Measurements from ENCODE around the gene ANTXR1. TPM values are rescaled to one million over a fixed set of nuclear protein-coding genes. Genes with fewer than 3 reads are reported as not detected.

Gene ANTXR1
- total and polyA plus RNA-seq, 5 donors = 13.8 to 49.4 (median 36.7) TPM

DNA sequence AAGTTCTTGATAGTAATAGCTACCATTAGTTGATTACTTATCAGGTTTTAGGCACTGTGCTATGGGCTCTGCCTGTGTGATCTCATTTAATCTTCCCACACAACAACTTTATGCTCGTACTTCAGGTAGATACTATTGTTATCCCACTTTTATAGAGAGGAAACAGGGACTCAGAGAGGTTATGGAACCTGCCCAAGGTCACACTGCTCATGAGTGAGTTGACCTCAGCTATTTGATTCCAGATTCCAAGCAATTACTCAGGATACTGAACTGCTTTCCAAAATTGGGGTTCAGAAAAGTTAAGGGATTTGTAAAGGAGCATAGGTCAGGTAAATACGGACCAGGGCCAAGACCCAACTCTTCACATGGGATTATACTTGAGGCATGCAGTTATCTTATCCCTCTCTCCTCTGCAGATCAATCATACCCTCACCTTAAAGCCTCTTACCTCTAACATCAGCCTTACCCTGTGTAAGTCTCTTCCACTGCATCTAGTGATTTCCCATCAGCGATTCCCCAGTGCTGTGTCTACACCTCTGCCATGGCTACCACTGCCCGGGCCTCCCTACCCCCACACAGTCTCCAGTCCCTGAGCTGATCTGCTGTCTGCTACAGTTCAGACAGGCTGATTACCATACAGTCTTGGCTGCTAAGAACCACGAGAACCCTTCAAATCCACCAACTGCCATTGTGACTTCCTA is 74.4 kb downstream of the ANTXR1 start:
- intact Hi-C loops (cut with DNase I) = no loop called here
- no peaks in the 10 kb centered on the region for H3K27me3 ChIP-seq (ENCODE audit: control insufficient read depth, insufficient read depth)
- peaks cover 3% of the 10 kb centered on the region for H3K4me1 ChIP-seq (ENCODE audit: control insufficient read depth, insufficient read depth, low read length)
- no peak overlapping the region for H3K4me3 ChIP-seq (ENCODE audit: low read length)
- ATAC-seq (peak; percentile 47 to 54), DNase-seq (no peak)
- WGBS = 68% methylated on average over 5 of the region's 5 CpGs
- H3K27ac ChIP-seq (ENCODE audit: low read length) = no peak overlapping the region
- no peaks in the 10 kb centered on the region for H3K9me3 ChIP-seq (ENCODE audit: control insufficient read depth, low read length)

GRCh38 chr2:69087912-69088240 is 74.9 kb downstream of the ANTXR1 start:
- intact Hi-C loops (cut with DNase I) = no loop called here
- H3K4me1 ChIP-seq (ENCODE audit: control insufficient read depth, insufficient read depth, low read length) = peaks cover 3% of the 10 kb centered on the region
- no peaks in the 10 kb centered on the region for H3K27me3 ChIP-seq (ENCODE audit: control insufficient read depth, insufficient read depth)
- H3K27ac ChIP-seq (ENCODE audit: low read length) = no peak overlapping the region
- no peak overlapping the region for H3K4me3 ChIP-seq (ENCODE audit: low read length)
- no peaks in the 10 kb centered on the region for H3K9me3 ChIP-seq (ENCODE audit: control insufficient read depth, low read length)
- 43% methylated on average over 1 of the region's 1 CpG for WGBS
- no peak for DNase-seq
- peak; percentile 53 to 61 for ATAC-seq

DNA sequence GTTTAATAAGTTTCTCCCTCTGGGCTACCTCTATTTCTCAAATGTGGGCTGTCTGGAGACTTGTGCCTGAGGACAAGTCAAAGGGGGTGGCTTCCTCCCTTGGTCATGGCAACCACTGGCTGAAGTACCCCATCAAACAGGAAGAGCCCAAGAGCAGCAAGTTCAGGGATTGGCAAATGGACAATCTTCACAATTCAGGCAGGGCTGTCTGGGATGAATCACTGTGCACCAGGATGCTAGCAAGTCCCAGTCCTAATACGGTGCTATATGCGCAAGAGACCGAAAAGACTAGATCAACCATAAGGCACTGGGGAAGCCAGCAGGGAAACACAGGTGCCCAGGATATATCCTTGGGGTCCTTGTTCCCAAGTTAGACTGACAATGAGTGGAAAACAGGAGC is 75.5 kb downstream of the ANTXR1 start:
- 89% methylated on average over 3 of the region's 3 CpGs for WGBS
- peak in 1 of 3 donors; percentile 5 for DNase-seq

DNA sequence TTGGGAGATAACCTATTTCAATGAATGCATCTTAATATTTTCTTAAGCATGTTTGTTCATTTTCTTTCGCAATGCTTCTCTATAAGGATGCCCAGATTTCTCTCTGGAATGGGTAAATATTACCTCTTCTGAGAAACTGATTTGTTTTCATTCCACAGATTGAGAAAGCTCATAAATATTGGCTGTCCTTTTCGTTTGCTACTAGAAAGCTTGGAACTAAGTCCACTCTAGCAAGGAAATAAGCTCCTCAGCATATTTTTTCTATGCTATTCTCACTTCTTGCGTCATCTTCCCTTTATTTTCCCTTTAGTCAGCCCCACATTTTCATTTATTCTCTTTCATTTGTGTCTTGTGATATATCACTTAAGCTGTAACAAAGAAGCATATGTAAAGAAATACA is 76.3 kb downstream of the ANTXR1 start:
- ATAC-seq (no peak), DNase-seq (no peak)
- Histone ChIP-seq H3K27ac (ENCODE audit: low read length) (no peak overlapping the region), H3K4me1 (ENCODE audit: control insufficient read depth, insufficient read depth, low read length) (peaks cover 3% of the 10 kb centered on the region), H3K27me3 (ENCODE audit: control insufficient read depth, insufficient read depth) (no peaks in the 10 kb centered on the region), H3K4me3 (ENCODE audit: low read length) (no peak overlapping the region), H3K9me3 (ENCODE audit: control insufficient read depth, low read length) (no peaks in the 10 kb centered on the region)
- intact Hi-C loops (cut with DNase I) = no loop called here
- WGBS = 68% methylated on average over 3 of the region's 3 CpGs

More for the DNA sequence above, 75.5 kb downstream of the ANTXR1 start:
- Histone ChIP-seq H3K9me3 (ENCODE audit: control insufficient read depth, low read length) (no peaks in the 10 kb centered on the region), H3K4me1 (ENCODE audit: control insufficient read depth, insufficient read depth, low read length) (peaks cover 3% of the 10 kb centered on the region), H3K27ac (ENCODE audit: low read length) (peak overlapping the region; percentile 48), H3K27me3 (ENCODE audit: control insufficient read depth, insufficient read depth) (no peaks in the 10 kb centered on the region), H3K4me3 (ENCODE audit: low read length) (no peak overlapping the region)
- peak; percentile 26 to 48 for ATAC-seq
- intact Hi-C loops (cut with DNase I) = no loop called here

GRCh38 chr2:69089998-69090397 is 77.0 kb downstream of the ANTXR1 start:
- no peaks in the 10 kb centered on the region for H3K27me3 ChIP-seq (ENCODE audit: control insufficient read depth, insufficient read depth)
- H3K9me3 ChIP-seq (ENCODE audit: control insufficient read depth, low read length) = no peaks in the 10 kb centered on the region
- DNase-seq = no peak
- H3K27ac ChIP-seq (ENCODE audit: low read length) = peak overlapping the region; percentile 19
- 83% methylated on average over 1 of the region's 1 CpG for WGBS
- peaks cover 5% of the 10 kb centered on the region for H3K4me1 ChIP-seq (ENCODE audit: control insufficient read depth, insufficient read depth, low read length)
- intact Hi-C loops (cut with DNase I) = no loop called here
- no peak for ATAC-seq
- H3K4me3 ChIP-seq (ENCODE audit: low read length) = no peak overlapping the region

DNA sequence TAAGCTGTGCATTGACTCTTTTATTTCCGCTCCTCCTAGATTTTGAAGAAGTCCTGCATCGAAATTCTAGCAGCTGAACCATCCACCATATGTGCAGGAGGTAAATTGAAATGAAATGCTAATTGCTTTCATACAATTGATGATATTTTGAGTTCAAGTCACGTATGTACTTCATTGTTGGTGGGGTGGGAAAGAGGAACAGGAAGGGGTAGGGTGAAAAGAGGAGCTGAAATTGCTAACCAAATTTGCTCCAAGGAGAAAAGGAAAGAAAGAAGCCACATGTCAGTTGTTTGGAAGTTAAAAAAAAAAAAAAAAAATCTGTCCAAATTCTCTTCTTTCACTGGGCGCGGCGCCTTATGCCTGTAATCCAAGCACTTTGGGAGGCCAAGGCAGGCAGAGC is 77.8 kb downstream of the ANTXR1 start:
- Histone ChIP-seq H3K27me3 (ENCODE audit: control insufficient read depth, insufficient read depth) (no peaks in the 10 kb centered on the region), H3K4me1 (ENCODE audit: control insufficient read depth, insufficient read depth, low read length) (peaks cover 5% of the 10 kb centered on the region), H3K27ac (ENCODE audit: low read length) (no peak overlapping the region), H3K4me3 (ENCODE audit: low read length) (no peak overlapping the region), H3K9me3 (ENCODE audit: control insufficient read depth, low read length) (no peaks in the 10 kb centered on the region)
- intact Hi-C loops (cut with DNase I) = no loop called here
- 92% methylated on average over 6 of the region's 6 CpGs for WGBS
- ATAC-seq (no peak), DNase-seq (peak in 1 of 3 donors; percentile 49)

DNA sequence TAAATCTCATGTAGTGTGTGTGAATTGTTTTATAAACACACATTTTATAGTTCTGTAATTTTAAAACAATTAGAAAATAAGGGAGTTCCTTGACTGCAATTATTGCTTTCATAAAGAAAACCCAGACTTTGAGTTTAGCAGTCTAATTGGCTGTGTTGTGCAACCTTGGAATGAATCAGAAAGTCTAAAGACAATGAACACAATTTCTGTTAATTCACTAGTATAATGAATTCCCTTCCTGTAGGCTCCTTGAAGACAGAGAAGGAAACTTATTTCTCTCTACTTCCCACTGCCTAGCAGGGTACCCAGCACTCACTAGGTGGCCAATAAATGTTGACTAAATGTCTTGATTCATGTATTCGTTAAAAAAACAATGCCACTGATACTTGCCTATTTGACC is 79.9 kb downstream of the ANTXR1 start:
- Histone ChIP-seq H3K27ac (ENCODE audit: low read length) (no peak overlapping the region), H3K27me3 (ENCODE audit: control insufficient read depth, insufficient read depth) (no peaks in the 10 kb centered on the region), H3K9me3 (ENCODE audit: control insufficient read depth, low read length) (no peaks in the 10 kb centered on the region), H3K4me3 (ENCODE audit: low read length) (no peak overlapping the region), H3K4me1 (ENCODE audit: control insufficient read depth, insufficient read depth, low read length) (peaks cover 7% of the 10 kb centered on the region)
- DNase-seq = no peak
- no peak for ATAC-seq
- intact Hi-C loops (cut with DNase I) = no loop called here
- 94% methylated on average over 1 of the region's 1 CpG for WGBS

GRCh38 chr2:69095305-69095704 is 82.3 kb downstream of the ANTXR1 start:
- ATAC-seq (peak; percentile 74 to 84), DNase-seq (no peak)
- Histone ChIP-seq H3K27me3 (ENCODE audit: control insufficient read depth, insufficient read depth) (no peaks in the 10 kb centered on the region), H3K9me3 (ENCODE audit: control insufficient read depth, low read length) (no peaks in the 10 kb centered on the region), H3K27ac (ENCODE audit: low read length) (no peak overlapping the region), H3K4me3 (ENCODE audit: low read length) (no peak overlapping the region), H3K4me1 (ENCODE audit: control insufficient read depth, insufficient read depth, low read length) (peaks cover 6% of the 10 kb centered on the region)
- intact Hi-C loops (cut with DNase I) = no loop called here
- WGBS = 62% methylated on average over 2 of the region's 2 CpGs

GRCh38 chr2:69096326-69097095 is 83.5 kb downstream of the ANTXR1 start:
- DNase-seq (no peak), ATAC-seq (no peak)
- Histone ChIP-seq H3K27me3 (ENCODE audit: control insufficient read depth, insufficient read depth) (no peaks in the 10 kb centered on the region), H3K27ac (ENCODE audit: low read length) (no peak overlapping the region), H3K9me3 (ENCODE audit: control insufficient read depth, low read length) (no peaks in the 10 kb centered on the region), H3K4me1 (ENCODE audit: control insufficient read depth, insufficient read depth, low read length) (peaks cover 7% of the 10 kb centered on the region), H3K4me3 (ENCODE audit: low read length) (no peak overlapping the region)
- WGBS = 90% methylated on average over 2 of the region's 2 CpGs
- intact Hi-C loops (cut with DNase I) = no loop called here

GRCh38 chr2:69097148-69097610 is 84.2 kb downstream of the ANTXR1 start:
- DNase-seq (no peak), ATAC-seq (peak in 1 of 2 donors; percentile 73)
- WGBS = 35% methylated on average over 2 of the region's 2 CpGs
- no peaks in the 10 kb centered on the region for H3K9me3 ChIP-seq (ENCODE audit: control insufficient read depth, low read length)
- intact Hi-C loops (cut with DNase I) = no loop called here
- H3K27me3 ChIP-seq (ENCODE audit: control insufficient read depth, insufficient read depth) = no peaks in the 10 kb centered on the region
- H3K4me1 ChIP-seq (ENCODE audit: control insufficient read depth, insufficient read depth, low read length) = peaks cover 7% of the 10 kb centered on the region
- no peak overlapping the region for H3K27ac ChIP-seq (ENCODE audit: low read length)
- no peak overlapping the region for H3K4me3 ChIP-seq (ENCODE audit: low read length)

DNA sequence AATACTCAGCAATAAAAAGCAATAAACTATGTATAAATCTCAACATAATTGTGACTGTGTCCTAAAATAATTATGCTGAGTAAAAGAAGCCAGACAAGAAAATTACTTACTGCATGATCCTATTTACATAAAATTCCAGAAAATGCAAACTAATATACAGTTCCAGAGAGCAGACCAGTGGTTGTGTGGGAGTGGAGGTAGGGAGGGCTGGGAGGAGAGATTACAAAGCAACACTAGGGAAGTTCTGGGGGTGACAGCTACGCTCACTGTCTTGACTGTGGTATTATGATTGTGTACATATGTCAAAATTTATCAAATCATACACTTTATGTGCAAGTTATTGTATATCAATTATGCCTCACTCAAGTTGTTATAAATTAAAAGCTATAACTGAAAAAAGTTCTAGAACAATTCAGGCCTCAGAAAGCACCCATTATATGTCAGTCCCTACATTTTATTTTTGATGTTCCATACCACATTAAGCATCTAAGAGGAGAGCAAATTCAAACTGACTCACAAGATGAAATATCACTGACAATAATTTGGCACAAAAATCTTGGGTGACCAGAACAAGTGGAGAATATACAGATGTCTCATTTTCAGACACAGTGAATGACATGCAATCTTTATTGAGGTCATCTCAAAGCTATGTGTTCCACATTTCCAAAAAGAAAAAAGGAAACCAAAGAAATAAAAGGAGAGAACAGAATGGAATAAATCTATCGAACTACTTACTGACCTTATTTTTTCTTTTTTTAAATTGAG is 85.1 kb downstream of the ANTXR1 start:
- intact Hi-C loops (cut with DNase I) = no loop called here
- ATAC-seq (no peak), DNase-seq (no peak)
- Histone ChIP-seq H3K9me3 (ENCODE audit: control insufficient read depth, low read length) (no peaks in the 10 kb centered on the region), H3K27me3 (ENCODE audit: control insufficient read depth, insufficient read depth) (no peaks in the 10 kb centered on the region), H3K4me1 (ENCODE audit: control insufficient read depth, insufficient read depth, low read length) (peaks cover 7% of the 10 kb centered on the region), H3K4me3 (ENCODE audit: low read length) (no peak overlapping the region), H3K27ac (ENCODE audit: low read length) (no peak overlapping the region)
- WGBS = 73% methylated on average over 2 of the region's 2 CpGs
